B cell (primary cell): Measurements from ENCODE around the gene CAPS2. TPM values are rescaled to one million over a fixed set of nuclear protein-coding genes. Genes with fewer than 3 reads are reported as not detected.

Experiments
- ATAC-seq: fragments of 200-7000 bp; cut with Tn5 transposase; one replicate; pipeline ENCODE4 v1.10.0; 2021; ENCODE audit warnings: low read depth, mild to moderate bottlenecking, moderate number of reproducible peaks, moderate library complexity
- CTCF ChIA-PET: fragments of 350-600 bp; sonication (Branson Sonifier 250); formaldehyde crosslinking; loops from one replicate; lab custom pipeline; 2021; ENCODE audit warnings: antibody characterized with exemption, inconsistent platforms; lab: Charles Lee
- POLR2A ChIA-PET: fragments of 350-600 bp; sonication (Branson Sonifier 250); formaldehyde crosslinking; loops from one replicate; lab custom pipeline; 2021; ENCODE audit warnings: antibody characterized with exemption; lab: Charles Lee
- DNase-seq: peaks from one replicate; pipeline ENCODE4 v3.0.0; 2013
- H2AFZ ChIP-seq: 2 replicates; pipeline ENCODE4 v1.6.1; 2012; ENCODE audit warnings: mild to moderate bottlenecking, low read depth, low read length; ENCODE audit not compliant: insufficient read depth, poor library complexity, severe bottlenecking
- H3K27ac ChIP-seq, 2 donors: 1 replicate in 1 of 2; 2 replicates in 1 of 2; pipeline ENCODE4 v1.5.1; 2012 to 2013; ENCODE audit warnings: low read length in 2 of 2, mild to moderate bottlenecking in 2 of 2, moderate library complexity in 1 of 2
- H3K27me3 ChIP-seq, 4 experiments: fragments of 200-600 bp in 1 of 4; sonication (generic) in 1 of 4; replicated peaks in 1 of 4; 1 replicate in 2 of 4; 2 replicates in 2 of 4; pipeline versions ENCODE4 v1.6.1 to v1.7.0; 2013 to 2016; ENCODE audit warnings: low read length in 3 of 4, mild to moderate bottlenecking in 2 of 4, mixed read lengths in 1 of 4, moderate library complexity in 1 of 4; ENCODE audit not compliant: insufficient read depth in 4 of 4, control insufficient read depth in 3 of 4; ENCODE audit errors: control extremely low read depth in 1 of 4
- H3K36me3 ChIP-seq, 2 experiments: replicated peaks in 1 of 2; 1 replicate in 1 of 2; 2 replicates in 1 of 2; pipeline versions ENCODE4 v1.6.1 to v1.7.1; 2013; ENCODE audit warnings: low read length in 1 of 2; ENCODE audit not compliant: insufficient read depth in 2 of 2, control insufficient read depth in 1 of 2; ENCODE audit errors: control extremely low read depth in 1 of 2, extremely low read depth in 1 of 2
- H3K4me1 ChIP-seq, 2 donors: fragments of 200-600 bp in 1 of 2; sonication (generic) in 1 of 2; 1 replicate in 1 of 2; 2 replicates in 1 of 2; pipeline versions ENCODE4 v1.5.1 to v1.6.1; 2013 to 2017; ENCODE audit warnings: low read length in 2 of 2; ENCODE audit not compliant: control insufficient read depth in 2 of 2, insufficient read depth in 2 of 2
- H3K4me2 ChIP-seq: replicated peaks from 2 replicates; pipeline ENCODE3; 2012; ENCODE audit warnings: mild to moderate bottlenecking, low read depth, low read length; ENCODE audit not compliant: poor library complexity, severe bottlenecking
- H3K4me3 ChIP-seq, 5 experiments: fragments of 200-600 bp in 1 of 5; sonication (generic) in 1 of 5; 1 replicate in 3 of 5; 2 replicates in 2 of 5; pipeline versions ENCODE4 v1.5.1 to v1.7.0; 2011 to 2016; ENCODE audit warnings: low read length in 4 of 5, mild to moderate bottlenecking in 4 of 5, low read depth in 2 of 5, control low read depth in 1 of 5, moderate library complexity in 1 of 5; ENCODE audit not compliant: insufficient read depth in 1 of 5; ENCODE audit errors: control extremely low read depth in 1 of 5, extremely low read depth in 1 of 5
- H3K79me2 ChIP-seq: fragments of 200-600 bp; sonication (generic); one replicate; pipeline ENCODE4 v1.6.0; 2016; ENCODE audit warnings: low read length; ENCODE audit not compliant: control insufficient read depth, insufficient read depth
- H3K9ac ChIP-seq: fragments of 200-600 bp; sonication (generic); 2 replicates; pipeline ENCODE4 v1.6.1; 2017; ENCODE audit warnings: mild to moderate bottlenecking, low read length, moderate library complexity
- H3K9me3 ChIP-seq, 3 donors: one replicate each; pipeline versions ENCODE4 v1.6.1 to v1.7.1; 2013; ENCODE audit warnings: low read length in 2 of 3; ENCODE audit not compliant: control insufficient read depth in 2 of 3, insufficient read depth in 1 of 3; ENCODE audit errors: control extremely low read depth in 1 of 3
- H4K20me1 ChIP-seq: 2 replicates; pipeline ENCODE4 v1.6.0; 2012; ENCODE audit warnings: mild to moderate bottlenecking, low read length; ENCODE audit not compliant: insufficient read depth, control insufficient read depth, poor library complexity, severe bottlenecking
- H3K27ac Mint-ChIP-seq: one replicate; pipeline ENCODE4 v1.8.0; 2021; ENCODE audit warnings: mixed read lengths
- H3K27me3 Mint-ChIP-seq: one replicate; pipeline ENCODE4 v1.8.0; 2021; ENCODE audit warnings: mixed read lengths
- H3K4me1 Mint-ChIP-seq: one replicate; pipeline ENCODE4 v1.8.0; 2021; ENCODE audit warnings: mixed read lengths
- H3K4me3 Mint-ChIP-seq: one replicate; pipeline ENCODE4 v1.8.0; 2021; ENCODE audit warnings: mixed read lengths
- H3K9me3 Mint-ChIP-seq: one replicate; pipeline ENCODE4 v1.8.0; 2022; ENCODE audit warnings: mixed read lengths; ENCODE audit not compliant: insufficient read depth
- CTCF ChIP-seq: fragments of 200-600 bp; IDR thresholded peaks from one replicate; pipeline ENCODE4 v1.8.0; 2022; ENCODE audit warnings: antibody characterized with exemption, mild to moderate bottlenecking
- EZH2 ChIP-seq: IDR thresholded peaks from 2 replicates; pipeline ENCODE4 v1.6.1; 2012; ENCODE audit warnings: borderline replicate concordance, low read depth, mild to moderate bottlenecking, moderate library complexity, low read length; ENCODE audit not compliant: insufficient read depth, poor library complexity, severe bottlenecking
- WGBS: methylation state at CpG from one replicate; pipeline ENCODE4 v1.1.5; 2013; ENCODE audit warnings: missing lambda C conversion rate; ENCODE audit not compliant: insufficient coverage; 5-methylcytosine and 5-hydroxymethylcytosine counted together
- intact Hi-C: fragments of 100-400 bp; cut with micrococcal nuclease; formaldehyde crosslinking; loops from one replicate; pipeline ENCODE4 v1.10.0; 2022
- polyA plus RNA-seq: library from polyadenylated mRNA; depleted of rRNA; stranded (reverse); fragments of >200 nt; gene quantifications from 2 replicates; pipeline ENCODE4 v1.2.3, GENCODE V29; 2012
- total RNA-seq, 2 donors: library from RNA; stranded (reverse); fragments of 120-200 nt in 1 of 2; gene quantifications; 1 replicate in 1 of 2; 2 replicates in 1 of 2; pipeline versions ENCODE4 v1.2.3 to v1.2.4, GENCODE V29; 2013 to 2022

Gene CAPS2
- total and polyA plus RNA-seq, 2 donors (not counting 1 experiment from before 2014, with no cell fraction given), result 2.3 to 8.4 TPM

- ATAC-seq (no peak), DNase-seq (no peak)
- Histone ChIP-seq H3K4me1 (no peaks in the 10 kb centered on the region), H3K4me3 (no peak overlapping the region), H3K9me3 (peaks cover 0 to 7% (median 1%) of the 10 kb centered on the region in 3 donors), H2AFZ (no peak overlapping the region), H3K9ac (no peak overlapping the region), H3K36me3 (no peaks in the 10 kb centered on the region), H3K27me3 (no peaks in the 10 kb centered on the region), H3K4me2 (no peak overlapping the region), H4K20me1 (no peaks in the 10 kb centered on the region), H3K79me2 (no peaks in the 10 kb centered on the region), H3K27ac (no peak overlapping the region)
- intact Hi-C loops, result no loop called here
- TF ChIP-seq CTCF (no peak), EZH2 (no peak)
- 83% methylated on average over 1 of the region's 1 CpG for WGBS
- no peaks in the 10 kb centered on the region for H3K4me1 Mint-ChIP-seq
- ChIA-PET CTCF (no interaction called here), POLR2A (no interaction called here)
- no peak overlapping the region for H3K27ac Mint-ChIP-seq
- H3K9me3 Mint-ChIP-seq, result peaks cover 4% of the 10 kb centered on the region
- H3K27me3 Mint-ChIP-seq, result no peaks in the 10 kb centered on the region
- H3K4me3 Mint-ChIP-seq, result no peak overlapping the region
These were observed 93.9 kb downstream of the CAPS2 start for GRCh38 chr12:75236206-75236605.

GRCh38 chr12:75227132-75227531, 103.0 kb downstream of the CAPS2 start:
- no peaks in the 10 kb centered on the region for H3K79me2 ChIP-seq
- no CpG with 5 or more reads among the region's 1 CpG for WGBS
- DNase-seq (no peak), ATAC-seq (no peak)
- POLR2A ChIA-PET, result no interaction called here
- H3K4me1 ChIP-seq, result no peaks in the 10 kb centered on the region
- Mint-ChIP-seq H3K27me3 (no peaks in the 10 kb centered on the region), H3K4me1 (no peaks in the 10 kb centered on the region), H3K27ac (no peak overlapping the region), H3K4me3 (no peak overlapping the region), H3K9me3 (peaks cover 1% of the 10 kb centered on the region)
- H3K9me3 ChIP-seq, result peaks cover 0 to 4% (median 2%) of the 10 kb centered on the region in 3 donors
- no peaks in the 10 kb centered on the region for H3K36me3 ChIP-seq
- H3K4me2 ChIP-seq, result no peak overlapping the region
- CTCF ChIA-PET, result no interaction called here
- TF ChIP-seq CTCF (no peak), EZH2 (no peak)
- no peak overlapping the region for H3K9ac ChIP-seq
- no peaks in the 10 kb centered on the region for H3K27me3 ChIP-seq
- H2AFZ ChIP-seq, result no peak overlapping the region
- no peak overlapping the region for H3K4me3 ChIP-seq
- intact Hi-C loops, result no loop called here
- H3K27ac ChIP-seq, result no peak overlapping the region
- H4K20me1 ChIP-seq, result no peaks in the 10 kb centered on the region

Other genes starting within 250 kb of the CAPS2 start
- not detected in 2 replicates for gene KCNC2, start 120.5 kb downstream of the CAPS2 start, total RNA-seq
- gene KCNC2, start 120.5 kb downstream of the CAPS2 start, polyA plus RNA-seq, result not detected in 2 replicates
- not detected in 2 replicates for gene GLIPR1L1, start 4.3 kb upstream of the CAPS2 start, total RNA-seq
- not detected in 2 replicates for gene GLIPR1L1, start 4.3 kb upstream of the CAPS2 start, polyA plus RNA-seq
- gene GLIPR1L2, start 60.8 kb upstream of the CAPS2 start, total RNA-seq, result 0.46 and 0.91 TPM in 2 replicates
- gene GLIPR1L2, start 60.8 kb upstream of the CAPS2 start, polyA plus RNA-seq, result 0.23 and 0.37 TPM in 2 replicates
- 117 and 119 TPM in 2 replicates for gene GLIPR1, start 150.4 kb upstream of the CAPS2 start, total RNA-seq
- gene GLIPR1, start 150.4 kb upstream of the CAPS2 start, polyA plus RNA-seq, result 32.0 and 52.3 TPM in 2 replicates
- gene KRR1, start 181.3 kb upstream of the CAPS2 start, total RNA-seq, result 80.2 and 87.7 TPM in 2 replicates
- 16.3 and 25.2 TPM in 2 replicates for gene KRR1, start 181.3 kb upstream of the CAPS2 start, polyA plus RNA-seq